HepG2 (cell line): ENCODE data around the gene NLRC3. TPM values are rescaled to one million over a fixed set of nuclear protein-coding genes. Genes with fewer than 3 reads are reported as not detected.

Experiments
- ATAC-seq: fragments of 200-7000 bp; cut with Tn5 transposase; 3 replicates; pipeline ENCODE4 v1.9.1; 2020; ENCODE audit warnings: mild to moderate bottlenecking, moderate library complexity
- BruUV-seq: library from RNA; stranded (reverse); fragments of 400-500 nt; replicated peaks from 2 replicates; lab custom pipeline; 2021; lab: Mats Ljungman, UMichigan
- CTCF ChIA-PET: fragments of 300-600 bp; formaldehyde crosslinking; extraction: SDS; loops from one replicate; lab custom pipeline; 2021; ENCODE audit warnings: low total read pairs, inconsistent platforms, low intra/inter-chr PET ratio; lab: Yijun Ruan, JAX
- POLR2A ChIA-PET: fragments of 350-600 bp; sonication (Branson Sonifier 250); formaldehyde crosslinking; loops from one replicate; lab custom pipeline; 2020; ENCODE audit warnings: antibody characterized with exemption, inconsistent platforms; lab: Yijun Ruan, JAX
- DNase-seq: peaks from one replicate; pipeline ENCODE4 v3.0.0-alpha.2; 2015; ENCODE audit warnings: low spot score
- FAIRE-seq: peaks from 3 replicates; lab custom pipeline; 2011; peaks lifted over from hg19 to GRCh38; lab: Jason Lieb, UNC
- H2AFZ ChIP-seq: one replicate; pipeline ENCODE4 v1.6.1; 2011; ENCODE audit warnings: low read length, inconsistent platforms
- H3K27ac ChIP-seq: fragments of 300-600 bp; 3 replicates; pipeline ENCODE4 v1.8.0; 2011; ENCODE audit warnings: mixed run types, mild to moderate bottlenecking, mixed read lengths, low read length, inconsistent platforms; ENCODE audit not compliant: insufficient read depth; ENCODE audit errors: extremely low read length
- H3K27me3 ChIP-seq, 2 experiments: fragments of 200-600 bp in 1 of 2; 2 replicates in 1 of 2; 3 replicates in 1 of 2; pipeline versions ENCODE4 v1.6.0 to v1.8.0; 2011; ENCODE audit warnings: low read length in 2 of 2, mild to moderate bottlenecking in 2 of 2, moderate library complexity in 2 of 2, inconsistent platforms in 1 of 2; ENCODE audit not compliant: insufficient read depth in 2 of 2, control insufficient read depth in 1 of 2
- H3K36me3 ChIP-seq, 2 experiments: fragments of 200-600 bp in 1 of 2; replicated peaks in 1 of 2; 2 replicates in 1 of 2; 3 replicates in 1 of 2; pipeline versions ENCODE4 v1.5.1 to v1.8.0; 2011; ENCODE audit warnings: low read length in 2 of 2, inconsistent platforms in 1 of 2; ENCODE audit not compliant: insufficient read depth in 2 of 2, control insufficient read depth in 1 of 2
- H3K4me1 ChIP-seq: 2 replicates; pipeline ENCODE4 v1.5.1; 2012; ENCODE audit warnings: low read length, inconsistent platforms; ENCODE audit not compliant: insufficient read depth
- H3K4me2 ChIP-seq: 2 replicates; pipeline ENCODE4 v1.6.0; 2011; ENCODE audit warnings: low read depth, low read length, inconsistent platforms
- H3K4me3 ChIP-seq, 3 experiments: fragments of 200-600 bp in 1 of 3; sonication (generic), shearing (Covaris generic) in 1 of 3; replicated peaks in 1 of 3; 2 replicates each; pipeline ENCODE4 v1.5.1; 2011 to 2016; ENCODE audit warnings: low read length in 3 of 3, inconsistent platforms in 2 of 3, low read depth in 2 of 3, mild to moderate bottlenecking in 2 of 3, control low read depth in 1 of 3, mixed read lengths in 1 of 3; ENCODE audit not compliant: insufficient read depth in 1 of 3
- H3K79me2 ChIP-seq: one replicate; pipeline ENCODE4 v1.6.1; 2011; ENCODE audit warnings: low read length, inconsistent platforms; ENCODE audit not compliant: insufficient read depth
- H3K9ac ChIP-seq: 2 replicates; pipeline ENCODE4 v1.6.0; 2011; ENCODE audit warnings: mild to moderate bottlenecking, low read depth, low read length, inconsistent platforms; ENCODE audit not compliant: insufficient read depth
- H3K9me3 ChIP-seq: 2 replicates; pipeline ENCODE4 v1.5.1; 2012; ENCODE audit warnings: mild to moderate bottlenecking, low read length
- H4K20me1 ChIP-seq: 2 replicates; pipeline ENCODE4 v1.6.0; 2011; ENCODE audit warnings: inconsistent platforms, mild to moderate bottlenecking, low read length, moderate library complexity; ENCODE audit not compliant: insufficient read depth
- ELF3 ChIP-seq: IDR thresholded peaks from 2 replicates; pipeline ENCODE4 v1.6.1; 2016; ENCODE audit warnings: missing genetic modification reagents, missing compliant biosample characterization
- KDM5A ChIP-seq: fragments of 200-600 bp; sonication (generic); IDR thresholded peaks from 2 replicates; pipeline ENCODE4 v1.7.0; 2018; ENCODE audit warnings: antibody characterized with exemption, mild to moderate bottlenecking, low read length, borderline replicate concordance
- PCBP2 ChIP-seq: fragments of 200-400 bp; formaldehyde crosslinking; optimal IDR thresholded peaks from 2 replicates; pipeline ENCODE3; 2018; ENCODE audit warnings: low read length, low read depth; ENCODE audit not compliant: poor library complexity, severe bottlenecking
- RFX5 ChIP-seq: IDR thresholded peaks from 2 replicates; pipeline ENCODE4 v1.6.1; 2011; ENCODE audit warnings: low read depth, low read length, improper control_type of control experiment
- SCMH1 ChIP-seq: sonication (generic); formaldehyde crosslinking; IDR thresholded peaks from 2 replicates; pipeline ENCODE4 v1.9.0; 2021; ENCODE audit warnings: missing genetic modification reagents, mild to moderate bottlenecking, borderline replicate concordance
- ZNF205 ChIP-seq: IDR thresholded peaks from 2 replicates; pipeline ENCODE4 v1.6.1; 2018; ENCODE audit warnings: missing biosample characterization, missing genetic modification reagents
- ZNF263 ChIP-seq: sonication (generic); formaldehyde crosslinking; IDR thresholded peaks from 2 replicates; pipeline ENCODE4 v1.4.0; 2020; ENCODE audit warnings: missing genetic modification reagents
- ZNF652 ChIP-seq: IDR thresholded peaks from 2 replicates; pipeline ENCODE4 v1.6.1; 2016; ENCODE audit warnings: low read depth, borderline replicate concordance
- ZNF883 ChIP-seq: sonication (generic); formaldehyde crosslinking; IDR thresholded peaks from 2 replicates; pipeline ENCODE4 v1.5.1; 2020; ENCODE audit warnings: mild to moderate bottlenecking, missing genetic modification reagents; ENCODE audit errors: not compliant biosample characterization
- WGBS: methylation state at CpG from one replicate; pipeline ENCODE4 v1.1.6; 2017; ENCODE audit warnings: low lambda C conversion rate; 5-methylcytosine and 5-hydroxymethylcytosine counted together
- in situ Hi-C: cut with HindIII; loops from 2 replicates; pipeline ENCODE4 v1.10.0; 2017; ENCODE audit warnings: low pct_unique_long_range_greater_than_20kb; ENCODE audit not compliant: extremely low pct_ligation_motif_present
- intact Hi-C: fragments of 100-400 bp; cut with micrococcal nuclease; formaldehyde crosslinking; loops from one replicate; pipeline ENCODE4 v1.10.0; 2022; ENCODE audit not compliant: unreplicated experiment
- polyA plus RNA-seq, 8 experiments: library from polyadenylated mRNA; depleted of rRNA in 3 of 8; stranded (reverse) in 7 of 8; unstranded in 1 of 8; fragments of >200 nt; fragmentation: Illumina TruSeq in 4 of 8; extraction: Trizol in 4 of 8; gene quantifications; 2 replicates each; pipeline versions ENCODE4 v1.2.1 to v1.2.3, GENCODE V29; 2011 to 2016; ENCODE audit warnings: low read depth in 4 of 8, missing spikeins in 1 of 8, mixed read lengths in 1 of 8; ENCODE audit not compliant: insufficient read depth in 1 of 8
- total RNA-seq, 5 experiments: library from RNA; depleted of rRNA; stranded (reverse); fragments of >200 nt; fragmentation: Illumina TruSeq; extraction: Trizol; gene quantifications; 2 replicates each; pipeline ENCODE4 v1.2.3, GENCODE V29; 2016; ENCODE audit warnings: low read depth in 1 of 5
- TF ChIP-seq, protein P1 (sequence below), 2 experiments: IDR thresholded peaks; 2 replicates each; pipeline ENCODE4 v1.6.1; 2011 to 2012; ENCODE audit warnings: low read length in 2 of 2, borderline replicate concordance in 1 of 2, low read depth in 1 of 2, mild to moderate bottlenecking in 1 of 2, moderate library complexity in 1 of 2
- TF ChIP-seq, protein P2 (sequence below): sonication (generic); formaldehyde crosslinking; IDR thresholded peaks from 2 replicates; pipeline ENCODE4 v1.8.1; 2023; ENCODE audit warnings: mild to moderate bottlenecking, moderate library complexity, missing genetic modification reagents
- TF ChIP-seq, protein P3 (sequence below): sonication (generic); formaldehyde crosslinking; IDR thresholded peaks from 2 replicates; pipeline ENCODE4 v1.4.0; 2020; ENCODE audit warnings: mild to moderate bottlenecking, missing genetic modification reagents

NLRC3 gene
- total and polyA plus RNA-seq, 2 of the 13 experiments (the other 11 are each of a cell fraction or from before 2014, with no cell fraction given) = not detected

DNA sequence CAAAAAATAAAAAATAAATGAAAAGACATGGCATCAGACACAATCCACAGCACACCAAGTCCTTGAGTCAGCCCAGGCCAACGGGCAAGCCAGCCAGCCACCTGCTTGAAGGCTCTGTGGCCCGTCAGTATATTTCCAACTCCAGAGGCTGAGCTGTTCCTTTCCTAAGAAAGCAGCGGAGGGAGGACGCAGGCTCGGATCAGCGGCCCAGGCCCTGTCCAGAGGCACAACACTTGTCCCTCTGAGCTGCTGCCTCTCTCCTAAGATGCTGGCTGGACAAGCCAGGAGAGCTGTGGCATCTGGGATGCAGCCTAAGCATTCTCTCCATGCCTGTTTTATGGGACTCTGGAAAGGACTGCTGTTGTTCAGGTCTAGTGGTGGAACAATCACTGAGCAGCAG is 14.8 kb upstream of the NLRC3 start:
- FAIRE-seq = no peak
- in situ Hi-C loops = no loop called here
- TF ChIP-seq PCBP2 (no peak), ZNF205 (CRISPR knock-in tag) (no peak), SCMH1 (CRISPR knock-in tag) (no peak), RFX5 (no peak), ZNF263 (no peak), KDM5A (no peak), ZNF652 (CRISPR knock-in tag) (no peak), ELF3 (CRISPR knock-in tag) (no peak), ZNF883 (CRISPR knock-in tag) (no peak)
- TF ChIP-seq, protein P1, sequence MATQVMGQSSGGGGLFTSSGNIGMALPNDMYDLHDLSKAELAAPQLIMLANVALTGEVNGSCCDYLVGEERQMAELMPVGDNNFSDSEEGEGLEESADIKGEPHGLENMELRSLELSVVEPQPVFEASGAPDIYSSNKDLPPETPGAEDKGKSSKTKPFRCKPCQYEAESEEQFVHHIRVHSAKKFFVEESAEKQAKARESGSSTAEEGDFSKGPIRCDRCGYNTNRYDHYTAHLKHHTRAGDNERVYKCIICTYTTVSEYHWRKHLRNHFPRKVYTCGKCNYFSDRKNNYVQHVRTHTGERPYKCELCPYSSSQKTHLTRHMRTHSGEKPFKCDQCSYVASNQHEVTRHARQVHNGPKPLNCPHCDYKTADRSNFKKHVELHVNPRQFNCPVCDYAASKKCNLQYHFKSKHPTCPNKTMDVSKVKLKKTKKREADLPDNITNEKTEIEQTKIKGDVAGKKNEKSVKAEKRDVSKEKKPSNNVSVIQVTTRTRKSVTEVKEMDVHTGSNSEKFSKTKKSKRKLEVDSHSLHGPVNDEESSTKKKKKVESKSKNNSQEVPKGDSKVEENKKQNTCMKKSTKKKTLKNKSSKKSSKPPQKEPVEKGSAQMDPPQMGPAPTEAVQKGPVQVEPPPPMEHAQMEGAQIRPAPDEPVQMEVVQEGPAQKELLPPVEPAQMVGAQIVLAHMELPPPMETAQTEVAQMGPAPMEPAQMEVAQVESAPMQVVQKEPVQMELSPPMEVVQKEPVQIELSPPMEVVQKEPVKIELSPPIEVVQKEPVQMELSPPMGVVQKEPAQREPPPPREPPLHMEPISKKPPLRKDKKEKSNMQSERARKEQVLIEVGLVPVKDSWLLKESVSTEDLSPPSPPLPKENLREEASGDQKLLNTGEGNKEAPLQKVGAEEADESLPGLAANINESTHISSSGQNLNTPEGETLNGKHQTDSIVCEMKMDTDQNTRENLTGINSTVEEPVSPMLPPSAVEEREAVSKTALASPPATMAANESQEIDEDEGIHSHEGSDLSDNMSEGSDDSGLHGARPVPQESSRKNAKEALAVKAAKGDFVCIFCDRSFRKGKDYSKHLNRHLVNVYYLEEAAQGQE (IDR thresholded peaks at IDR 0.05; ENCODE audit: borderline replicate concordance in 1 of 2, low read depth in 1 of 2, low read length in 2 of 2) = no peak
- TF ChIP-seq, protein P2, sequence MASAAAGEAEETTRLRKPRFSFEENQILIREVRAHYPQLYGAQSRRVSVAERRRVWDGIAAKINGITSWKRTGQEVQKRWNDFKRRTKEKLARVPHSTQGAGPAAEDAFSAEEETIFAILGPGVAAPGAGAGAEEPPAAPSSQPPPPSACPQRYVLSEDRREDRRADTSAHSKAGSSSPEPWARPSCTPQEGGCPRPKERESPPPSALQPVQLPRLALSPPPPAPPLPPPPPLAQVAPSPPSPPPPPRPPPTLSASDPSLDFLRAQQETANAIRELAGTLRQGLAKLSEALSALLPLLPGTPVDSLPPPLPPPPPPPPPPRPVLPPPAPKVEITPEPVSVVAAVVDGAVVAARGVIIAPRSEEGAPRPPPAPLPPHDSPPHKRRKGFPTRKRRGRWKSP = no peak
- TF ChIP-seq, protein P3, sequence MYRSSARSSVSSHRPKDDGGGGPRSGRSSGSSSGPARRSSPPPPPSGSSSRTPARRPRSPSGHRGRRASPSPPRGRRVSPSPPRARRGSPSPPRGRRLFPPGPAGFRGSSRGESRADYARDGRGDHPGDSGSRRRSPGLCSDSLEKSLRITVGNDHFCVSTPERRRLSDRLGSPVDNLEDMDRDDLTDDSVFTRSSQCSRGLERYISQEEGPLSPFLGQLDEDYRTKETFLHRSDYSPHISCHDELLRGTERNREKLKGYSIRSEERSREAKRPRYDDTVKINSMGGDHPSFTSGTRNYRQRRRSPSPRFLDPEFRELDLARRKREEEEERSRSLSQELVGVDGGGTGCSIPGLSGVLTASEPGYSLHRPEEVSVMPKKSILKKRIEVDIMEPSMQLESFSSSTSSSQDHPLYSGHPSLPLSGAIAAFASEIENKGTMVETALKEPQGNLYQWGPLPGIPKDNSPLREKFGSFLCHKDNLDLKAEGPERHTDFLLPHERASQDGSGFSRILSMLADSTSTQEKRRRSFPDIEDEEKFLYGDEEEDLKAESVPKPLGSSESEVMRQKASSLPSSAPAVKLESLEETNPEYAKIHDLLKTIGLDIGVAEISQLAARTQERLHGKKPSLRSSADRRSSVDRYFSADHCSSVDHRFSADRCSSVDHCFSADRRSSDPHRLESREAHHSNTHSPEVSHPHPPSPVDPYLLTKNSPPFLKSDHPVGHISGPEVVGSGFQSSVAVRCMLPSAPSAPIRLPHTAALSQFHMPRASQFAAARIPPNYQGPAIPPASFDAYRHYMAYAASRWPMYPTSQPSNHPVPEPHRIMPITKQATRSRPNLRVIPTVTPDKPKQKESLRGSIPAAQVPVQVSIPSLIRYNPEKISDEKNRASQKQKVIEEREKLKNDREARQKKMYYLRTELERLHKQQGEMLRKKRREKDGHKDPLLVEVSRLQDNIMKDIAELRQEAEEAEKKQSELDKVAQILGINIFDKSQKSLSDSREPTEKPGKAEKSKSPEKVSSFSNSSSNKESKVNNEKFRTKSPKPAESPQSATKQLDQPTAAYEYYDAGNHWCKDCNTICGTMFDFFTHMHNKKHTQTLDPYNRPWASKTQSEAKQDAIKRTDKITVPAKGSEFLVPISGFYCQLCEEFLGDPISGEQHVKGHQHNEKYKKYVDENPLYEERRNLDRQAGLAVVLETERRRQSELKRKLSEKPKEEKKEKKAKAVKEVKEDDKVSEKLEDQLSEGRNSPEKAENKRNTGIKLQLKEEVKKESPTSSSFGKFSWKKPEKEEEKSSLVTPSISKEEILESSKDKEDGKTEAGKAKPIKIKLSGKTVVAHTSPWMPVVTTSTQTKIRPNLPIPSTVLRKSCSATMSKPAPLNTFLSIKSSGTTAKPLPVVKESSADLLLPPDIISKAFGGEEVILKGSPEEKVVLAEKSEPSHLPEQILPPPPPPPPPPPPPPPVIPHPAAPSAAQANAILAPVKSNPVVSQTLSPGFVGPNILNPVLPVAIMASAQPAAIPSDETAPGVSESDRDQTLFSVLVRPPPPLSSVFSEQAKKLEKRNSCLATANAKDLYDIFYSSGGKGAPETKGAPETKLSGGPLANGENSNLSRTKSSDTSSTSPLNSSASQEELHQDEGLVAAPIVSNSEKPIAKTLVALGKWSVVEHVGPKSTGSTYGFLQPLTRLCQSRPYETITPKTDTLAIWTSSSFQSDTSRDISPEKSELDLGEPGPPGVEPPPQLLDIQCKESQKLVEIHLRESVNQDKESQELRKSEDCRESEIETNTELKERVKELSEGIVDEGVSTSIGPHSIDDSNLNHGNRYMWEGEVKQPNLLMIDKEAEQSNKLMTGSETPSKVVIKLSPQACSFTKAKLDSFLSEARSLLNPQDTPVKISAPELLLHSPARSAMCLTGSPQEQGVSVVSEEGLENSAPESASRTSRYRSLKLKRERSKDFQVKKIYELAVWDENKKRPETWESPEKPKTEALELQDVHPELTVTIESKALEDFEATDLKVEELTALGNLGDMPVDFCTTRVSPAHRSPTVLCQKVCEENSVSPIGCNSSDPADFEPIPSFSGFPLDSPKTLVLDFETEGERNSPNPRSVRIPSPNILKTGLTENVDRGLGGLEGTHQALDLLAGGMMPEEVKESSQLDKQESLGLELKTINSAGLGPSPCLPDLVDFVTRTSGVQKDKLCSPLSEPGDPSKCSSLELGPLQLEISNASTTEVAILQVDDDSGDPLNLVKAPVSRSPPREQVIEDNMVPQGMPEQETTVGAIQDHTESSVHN (CRISPR knock-in tag) = no peak

More for the DNA sequence above, 14.8 kb upstream of the NLRC3 start:
- no peak for ATAC-seq
- H3K79me2 ChIP-seq = no peaks in the 10 kb centered on the region
- no peaks in the 10 kb centered on the region; the same call in 1 of the 2 replicates for H4K20me1 ChIP-seq
- BruUV-seq = no TSS peak
- 0 out of 5 replicates have a peak, but pooled peaks cover 0 to 2% of the 10 kb centered on the region in 2 experiments for H3K36me3 ChIP-seq
- H3K9ac ChIP-seq = no peak overlapping the region
- H3K4me3 ChIP-seq = no peak overlapping the region
- no peak overlapping the region for H2AFZ ChIP-seq
- DNase-seq = no peak
- ChIA-PET POLR2A (no interaction called here), CTCF (no interaction called here)
- intact Hi-C loops = no loop called here
- H3K4me1 ChIP-seq = peaks cover 17% of the 10 kb centered on the region
- H3K27ac ChIP-seq = no peak overlapping the region
- H3K4me2 ChIP-seq = no peak overlapping the region
- WGBS = 90% methylated on average over 2 of the region's 6 CpGs
- H3K27me3 ChIP-seq = no peaks in the 10 kb centered on the region
- no peaks in the 10 kb centered on the region for H3K9me3 ChIP-seq
